GM19468 (cell line): ENCODE results near the gene ARHGAP6.

Source experiments
- ATAC-seq: cut with Tn5 transposase; IDR thresholded peaks from one replicate; pipeline ENCODE4 v1.9.1; 2021; ENCODE audit warnings: mild to moderate bottlenecking, moderate library complexity, moderate number of reproducible peaks; ENCODE audit not compliant: unreplicated experiment; ENCODE audit errors: extremely low read depth

The ARHGAP6 gene

DNA sequence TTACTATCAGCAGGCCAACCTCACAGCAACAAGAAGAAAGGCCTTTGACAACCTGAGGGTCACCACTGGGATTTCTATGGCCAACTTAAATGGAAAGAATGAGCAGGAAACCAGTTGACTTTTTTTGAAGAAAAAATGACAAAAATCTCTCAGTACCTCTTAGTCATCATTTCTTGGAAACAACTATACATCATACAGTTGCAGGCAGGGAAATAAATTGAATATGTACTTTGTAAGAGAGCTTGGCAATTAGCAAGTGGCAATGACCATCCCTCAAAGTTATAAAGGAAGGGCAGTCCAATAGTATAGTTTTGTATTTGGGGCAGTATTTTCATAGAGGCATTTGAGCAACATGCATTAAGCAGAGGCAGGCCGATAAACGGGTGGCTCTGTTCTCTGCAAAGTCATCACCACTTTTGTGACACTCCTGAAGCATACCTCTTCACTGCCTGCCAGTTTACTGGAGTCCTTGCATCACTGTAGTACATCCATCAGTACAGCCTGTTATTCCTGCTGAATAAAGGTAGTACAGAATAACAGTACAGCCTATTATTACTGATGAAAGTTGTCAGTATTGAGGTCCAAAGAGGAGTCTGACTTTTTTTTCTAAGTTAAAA is 455.8 kb downstream of the ARHGAP6 start:
- ATAC-seq, result no peak

DNA sequence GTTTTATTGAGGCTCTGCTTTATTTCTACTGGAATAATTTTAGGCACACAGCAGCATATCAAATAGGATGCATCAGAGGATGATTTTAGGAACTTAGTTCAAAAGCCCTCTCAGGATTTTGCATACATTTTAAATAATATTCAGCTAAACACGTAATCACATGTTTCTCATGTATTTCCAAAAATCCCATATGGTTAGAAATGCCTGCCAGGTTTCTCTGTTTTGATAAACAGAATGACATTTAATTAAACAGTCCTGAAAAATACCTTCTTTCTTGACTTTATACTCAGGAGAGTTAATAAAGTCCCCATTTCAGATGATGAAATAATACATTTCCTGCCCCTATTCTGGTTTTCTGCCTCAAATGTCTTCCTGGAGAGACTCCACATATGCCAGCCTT is 459.0 kb downstream of the ARHGAP6 start:
- ATAC-seq, result no peak

DNA sequence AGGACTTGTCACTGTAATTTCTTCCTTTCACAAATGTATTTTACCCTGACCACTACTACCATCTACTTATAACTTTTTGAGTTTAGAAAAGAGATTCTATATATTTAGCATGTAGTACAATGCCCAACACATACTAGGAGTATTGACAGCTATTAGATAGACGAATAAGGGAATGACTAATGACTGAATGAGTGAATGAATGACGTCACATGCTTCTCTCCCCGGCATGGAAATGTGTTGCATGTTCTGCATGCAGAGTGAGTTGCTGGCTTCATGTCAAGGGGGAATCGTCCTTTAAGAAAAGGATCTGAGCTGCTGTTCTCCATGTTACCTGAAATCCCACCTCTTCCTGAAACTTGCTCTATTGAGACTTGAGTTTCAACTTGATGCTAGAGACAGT is 459.9 kb downstream of the ARHGAP6 start:
- ATAC-seq, result no peak

DNA sequence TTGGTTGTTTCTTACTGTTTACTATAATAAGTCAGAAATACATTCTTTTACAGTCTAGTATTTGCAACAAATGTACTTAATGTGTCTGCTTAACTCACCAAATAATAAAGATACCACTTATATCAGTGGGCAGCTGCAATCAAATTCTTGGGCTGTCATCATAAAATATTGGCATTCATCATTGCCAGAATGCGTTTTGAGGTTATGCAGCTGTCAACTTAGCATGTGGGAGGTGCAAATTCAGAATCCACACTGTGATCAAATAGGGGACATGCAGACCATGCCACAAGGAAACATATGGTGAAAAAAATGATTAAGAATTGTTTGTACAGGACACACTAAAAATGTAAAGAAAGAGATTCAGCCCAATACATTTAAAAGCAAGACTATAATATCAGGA is 468.0 kb downstream of the ARHGAP6 start:
- no peak for ATAC-seq

DNA sequence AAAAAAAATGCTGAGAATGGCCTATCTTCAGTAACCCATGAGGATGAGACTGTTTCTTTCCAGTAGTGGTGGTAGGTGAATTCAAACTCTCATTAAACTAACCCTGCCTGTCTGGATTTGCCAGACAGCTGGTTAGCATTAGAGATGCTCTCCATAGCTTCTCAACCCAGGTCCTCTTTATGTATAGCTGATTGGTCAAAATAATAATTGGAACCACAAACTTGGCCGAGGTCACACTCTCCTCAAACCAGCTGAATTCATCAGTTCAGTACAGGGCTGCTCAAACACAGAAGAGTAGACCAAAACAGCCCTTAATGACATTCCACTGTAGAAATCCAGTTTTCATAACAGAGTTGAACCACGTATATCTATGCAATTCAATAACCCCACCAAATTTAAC is 469.2 kb downstream of the ARHGAP6 start:
- no peak for ATAC-seq

DNA sequence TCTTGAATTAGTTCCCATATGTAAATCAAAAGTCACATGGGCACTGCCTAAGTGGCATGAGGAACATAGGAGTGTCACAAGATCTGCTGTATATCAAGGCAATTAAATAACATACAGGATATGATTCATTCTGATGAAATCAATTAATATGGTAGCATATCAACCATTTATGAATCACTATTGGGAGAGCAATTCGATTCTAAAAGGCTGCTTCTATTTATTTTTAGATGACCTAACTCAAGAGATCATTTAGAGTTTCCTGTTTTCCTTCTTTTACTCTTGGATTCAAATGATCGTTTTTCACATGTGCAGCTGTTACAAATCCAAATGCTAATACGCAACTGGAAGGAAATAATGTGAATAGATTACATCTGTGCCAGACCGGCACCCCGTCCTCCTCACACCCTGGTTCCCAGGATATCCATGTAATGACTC is 472.7 kb downstream of the ARHGAP6 start:
- no peak for ATAC-seq

DNA sequence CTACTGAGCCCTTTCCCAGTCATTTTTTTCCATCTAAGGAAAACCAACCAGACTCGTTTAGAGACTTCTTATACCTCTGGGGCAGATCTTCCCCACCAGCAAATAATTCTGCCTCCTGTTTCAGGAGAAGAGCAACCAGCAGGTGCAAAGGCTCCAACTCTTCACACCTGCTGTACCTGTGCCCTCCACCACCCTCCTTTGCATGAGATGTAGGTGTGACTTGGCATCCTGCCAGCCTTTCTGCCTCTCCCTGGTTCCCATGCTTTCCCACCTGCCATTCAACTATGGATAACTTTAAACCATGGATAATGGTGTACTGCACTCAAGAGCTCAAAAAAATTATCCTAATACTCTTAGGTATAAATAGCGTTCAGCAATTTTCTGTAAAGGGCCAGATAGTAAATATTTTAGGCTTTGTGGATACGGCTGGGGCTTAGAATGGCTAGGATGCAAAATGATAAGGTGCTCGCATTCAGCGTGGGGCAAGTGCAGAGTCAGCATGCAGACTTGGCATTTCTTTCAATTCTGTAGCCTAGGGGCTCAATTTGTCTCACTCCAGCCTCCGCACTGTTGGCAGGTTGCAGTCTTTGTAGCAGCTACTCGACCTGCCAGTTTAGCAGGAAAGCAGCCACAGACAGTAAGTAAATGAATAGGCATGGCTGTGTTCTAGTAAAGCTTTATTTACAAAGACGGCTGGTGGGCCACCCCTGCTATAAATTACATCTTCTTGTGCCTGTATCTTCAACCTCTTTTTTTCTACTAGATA is 474.8 kb downstream of the ARHGAP6 start:
- ATAC-seq, result no peak

DNA sequence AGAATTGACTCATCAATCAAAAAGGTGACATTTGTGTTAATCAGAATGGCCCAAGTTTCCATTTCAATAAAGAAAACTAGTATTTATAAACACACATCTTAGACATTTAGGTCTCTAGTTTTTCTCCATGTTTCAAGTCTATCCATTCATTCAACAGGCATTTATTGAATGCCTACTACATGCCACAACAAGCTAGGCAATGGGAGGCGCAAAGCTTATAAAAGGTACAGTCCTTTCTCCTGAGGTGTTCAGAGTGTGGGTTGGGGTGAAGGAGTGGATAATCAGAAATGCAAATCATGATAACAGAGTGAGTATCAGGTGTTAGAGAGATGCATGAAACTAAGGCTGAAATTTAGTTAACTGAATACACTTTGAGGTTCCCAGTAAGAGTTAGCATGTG is 476.6 kb downstream of the ARHGAP6 start:
- ATAC-seq, result no peak

DNA sequence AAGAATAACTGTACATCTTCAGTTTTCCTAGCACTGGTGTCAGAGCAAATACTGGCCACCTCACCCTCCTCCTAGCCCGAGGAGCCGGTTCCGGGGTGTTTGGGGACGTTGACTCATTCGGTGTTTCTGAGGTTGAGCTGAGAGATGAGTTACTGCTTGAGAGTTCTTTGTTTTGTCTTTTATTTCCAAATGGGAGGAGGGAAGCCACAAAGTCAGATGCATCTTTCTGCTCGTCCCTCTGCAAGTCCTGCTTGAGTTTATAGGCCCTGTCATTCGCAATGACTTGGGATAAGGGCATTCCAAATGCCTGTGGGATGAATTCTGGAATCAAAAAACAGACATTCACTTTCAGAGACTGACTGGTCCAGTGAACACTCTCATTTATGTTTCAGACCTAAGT is 477.1 kb downstream of the ARHGAP6 start:
- ATAC-seq, result no peak

DNA sequence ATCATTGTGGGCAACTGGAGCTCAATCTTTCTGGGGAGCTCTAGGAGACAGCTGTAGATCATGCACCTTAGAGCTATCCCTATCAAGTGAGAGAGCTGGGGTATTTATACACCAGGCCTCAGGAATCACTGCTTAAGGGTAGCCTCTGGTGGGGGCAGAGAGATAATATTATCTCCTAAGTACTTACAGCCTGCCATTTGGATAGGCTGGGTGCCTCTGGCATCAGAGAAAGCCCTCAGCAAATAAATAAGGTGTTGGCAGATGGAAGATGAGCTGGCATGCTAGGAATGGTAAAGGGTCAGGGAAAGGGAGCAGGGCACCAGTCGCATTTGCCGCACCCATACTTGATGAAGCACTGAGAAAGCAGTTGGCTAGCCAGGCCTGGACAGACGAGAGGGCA is 478.7 kb downstream of the ARHGAP6 start:
- ATAC-seq, result no peak

DNA sequence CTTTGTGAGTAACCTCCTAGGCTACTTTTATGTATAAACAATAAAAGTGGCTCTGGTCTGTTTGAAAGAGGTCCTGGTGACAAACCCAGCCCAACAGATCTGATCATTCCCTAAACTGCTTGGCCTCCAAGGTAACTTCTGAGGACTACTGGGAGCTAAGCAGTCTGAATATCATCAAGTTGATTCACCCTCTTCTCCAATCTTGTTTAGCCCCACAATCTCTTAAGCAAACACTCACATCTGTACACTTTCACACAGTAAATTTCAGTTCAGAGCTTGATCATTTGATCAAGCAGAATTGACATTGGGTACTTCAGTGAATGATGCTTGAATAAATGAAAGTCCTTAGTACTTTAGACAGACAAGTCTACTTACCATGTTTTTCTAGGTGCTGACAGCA is 479.9 kb downstream of the ARHGAP6 start:
- ATAC-seq, result no peak

DNA sequence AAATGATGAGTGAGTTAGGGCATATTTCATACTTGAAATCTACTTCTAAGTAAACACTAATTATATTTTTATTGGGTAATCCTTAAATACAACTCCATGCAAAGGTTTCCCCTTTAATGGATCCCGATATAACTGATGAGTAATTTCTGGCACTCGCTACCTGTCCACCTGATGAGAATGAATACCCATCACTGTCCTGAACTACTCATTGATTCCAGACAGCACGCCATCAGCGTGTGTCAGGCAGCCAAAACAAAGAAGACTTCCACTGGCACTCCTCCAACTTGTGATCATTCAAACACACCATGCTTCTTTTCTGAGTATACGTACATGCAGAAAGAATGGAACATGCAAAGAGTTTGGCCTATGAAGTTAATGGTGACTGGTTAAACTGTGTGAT is 485.1 kb downstream of the ARHGAP6 start:
- ATAC-seq, result no peak

DNA sequence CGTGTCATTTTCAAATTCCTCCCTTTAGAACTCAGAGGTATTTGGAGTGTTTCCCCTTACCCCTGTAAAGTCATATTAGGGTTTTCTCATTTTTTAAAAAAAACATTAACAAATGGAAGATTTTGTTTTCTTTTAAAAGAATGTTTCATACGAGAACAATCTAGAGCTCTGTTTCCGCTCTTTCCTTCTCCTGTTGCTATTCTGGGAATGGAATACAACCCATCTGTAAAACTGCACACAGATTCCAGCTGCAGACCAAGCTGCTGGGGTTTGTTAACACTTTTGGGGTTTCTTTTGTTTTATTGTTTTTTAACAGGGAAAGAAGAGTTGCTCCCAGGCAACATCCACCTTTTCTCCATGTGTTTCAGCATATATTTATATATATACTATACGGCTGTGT is 493.3 kb downstream of the ARHGAP6 start:
- ATAC-seq, result no peak

DNA sequence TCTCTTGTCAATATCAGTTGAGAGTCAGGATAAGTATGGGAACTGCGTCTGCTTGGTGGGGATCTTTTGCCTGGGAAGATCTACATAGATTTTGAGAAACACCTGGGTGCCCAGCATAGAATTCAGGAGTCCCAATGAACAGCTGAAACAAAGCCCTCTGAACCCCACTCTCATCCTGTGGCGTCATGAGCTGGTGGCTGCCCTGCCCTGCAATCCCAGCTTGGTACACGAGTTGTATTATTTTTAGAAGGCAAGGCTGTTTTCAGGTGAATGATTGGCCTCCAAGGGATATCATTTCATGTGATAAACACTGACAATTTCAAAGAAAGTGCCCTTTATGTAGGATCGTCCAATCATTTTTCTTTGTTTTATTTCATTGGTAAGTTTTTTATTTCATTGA is 493.8 kb downstream of the ARHGAP6 start:
- no peak for ATAC-seq

DNA sequence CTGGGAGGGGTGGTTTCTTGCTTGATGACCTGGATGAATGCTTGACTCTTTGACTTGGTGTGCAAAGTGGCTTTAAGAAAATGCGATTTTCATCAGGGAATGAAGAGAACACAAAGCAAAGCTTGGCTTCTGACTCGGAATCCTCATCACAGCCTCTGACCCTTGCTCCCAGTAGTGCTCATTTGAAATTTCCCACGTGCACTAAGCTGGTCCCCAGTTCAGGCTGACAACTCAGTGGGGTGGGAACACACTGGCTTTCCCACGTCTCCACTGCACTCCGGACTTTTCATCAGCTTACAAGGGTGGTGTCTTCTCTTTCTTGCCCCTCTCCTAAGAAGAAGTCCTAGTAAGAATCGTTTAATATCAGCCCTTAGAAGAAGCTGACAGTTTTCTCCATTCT is 501.3 kb downstream of the ARHGAP6 start:
- no peak for ATAC-seq

DNA sequence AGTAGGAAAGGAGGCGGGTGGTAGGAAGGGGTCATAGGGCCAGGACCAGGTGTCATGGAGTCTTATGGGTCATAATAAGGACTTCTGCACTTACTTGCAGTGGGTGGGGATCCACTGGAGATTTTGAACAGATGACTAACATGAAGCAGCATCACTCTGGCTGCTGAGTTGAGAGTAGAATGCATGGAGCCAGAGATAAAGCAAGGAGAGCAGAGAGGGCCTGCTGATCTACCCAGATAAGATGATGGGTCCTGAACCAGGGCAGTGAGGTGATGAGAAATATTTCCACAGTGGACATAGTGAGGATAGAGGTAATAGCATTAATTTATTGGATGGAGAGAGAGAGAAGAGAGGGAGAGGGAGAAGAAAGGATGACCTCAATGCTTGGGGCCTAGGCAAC is 506.6 kb downstream of the ARHGAP6 start:
- no peak for ATAC-seq

DNA sequence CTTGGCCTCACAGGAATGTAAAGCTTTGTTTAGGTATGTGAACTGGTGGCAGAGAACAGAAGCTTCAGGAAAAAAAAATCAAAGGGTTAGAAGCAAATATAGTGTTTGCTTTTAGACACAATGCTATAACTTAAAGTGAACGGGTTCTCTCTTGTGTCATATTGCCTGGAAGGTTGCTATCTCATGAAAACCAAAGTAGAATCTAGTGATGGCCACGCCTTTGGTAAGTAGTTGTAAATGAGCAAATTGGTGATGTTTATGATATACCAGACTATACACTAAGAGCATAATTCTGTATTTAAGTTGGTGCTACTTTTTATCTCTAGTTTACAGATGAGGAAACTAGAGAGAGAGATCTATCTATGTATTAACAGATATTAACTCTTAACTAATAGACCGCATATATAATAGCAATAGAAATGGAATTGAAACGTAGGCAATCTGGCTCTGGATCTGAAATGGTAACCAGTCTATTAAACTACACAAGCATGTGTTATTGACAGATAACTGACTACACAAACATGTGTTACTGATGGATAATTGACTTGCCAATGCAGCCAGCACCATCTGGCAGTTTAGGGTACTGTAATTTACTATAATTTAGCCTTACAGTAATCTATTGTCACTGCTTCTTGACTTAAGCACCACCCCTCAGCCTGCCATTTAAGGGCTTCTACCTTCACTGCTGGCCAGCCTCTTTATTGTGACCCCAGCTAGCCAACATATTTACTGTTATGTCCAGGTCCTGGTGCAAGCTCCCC is 513.7 kb downstream of the ARHGAP6 start:
- ATAC-seq, result no peak

DNA sequence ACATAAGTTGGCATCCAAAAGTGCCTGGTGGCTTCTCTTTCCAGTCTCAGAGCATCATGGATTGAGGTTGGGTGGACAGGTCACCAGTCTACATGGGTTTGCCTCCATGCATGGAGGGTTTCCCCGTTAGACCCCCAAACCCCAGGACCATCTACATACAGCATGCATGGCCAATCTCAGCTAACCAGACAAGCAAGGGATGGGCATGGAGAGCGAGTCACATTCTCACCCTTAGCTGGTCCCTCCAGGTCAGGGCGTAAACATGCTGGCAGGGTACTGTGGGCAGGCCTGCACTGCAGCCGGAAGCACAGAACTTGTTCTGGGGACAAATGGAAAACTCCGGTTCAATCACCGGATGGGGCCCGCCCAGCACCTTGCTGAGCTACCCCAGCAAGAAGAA is 517.3 kb downstream of the ARHGAP6 start:
- ATAC-seq, result no peak

DNA sequence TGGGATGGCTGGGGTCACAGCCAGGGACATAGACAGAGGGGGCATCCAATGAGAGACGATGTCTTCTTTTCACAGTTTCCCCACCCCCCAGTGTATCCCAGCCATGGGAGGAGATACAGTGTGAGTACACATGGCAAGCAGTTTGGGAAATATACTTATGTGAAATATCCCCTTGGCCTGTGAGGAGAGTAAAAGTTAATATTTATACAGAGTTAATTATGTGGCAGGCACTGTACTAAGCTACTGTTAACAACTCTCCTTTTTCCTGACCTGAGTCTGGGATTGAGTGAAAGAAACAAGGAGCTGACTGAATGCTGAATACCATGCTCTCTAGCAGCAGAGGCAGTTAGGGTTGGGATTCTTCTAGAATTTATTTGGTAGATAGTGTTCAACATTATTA is 519.3 kb downstream of the ARHGAP6 start:
- no peak for ATAC-seq

DNA sequence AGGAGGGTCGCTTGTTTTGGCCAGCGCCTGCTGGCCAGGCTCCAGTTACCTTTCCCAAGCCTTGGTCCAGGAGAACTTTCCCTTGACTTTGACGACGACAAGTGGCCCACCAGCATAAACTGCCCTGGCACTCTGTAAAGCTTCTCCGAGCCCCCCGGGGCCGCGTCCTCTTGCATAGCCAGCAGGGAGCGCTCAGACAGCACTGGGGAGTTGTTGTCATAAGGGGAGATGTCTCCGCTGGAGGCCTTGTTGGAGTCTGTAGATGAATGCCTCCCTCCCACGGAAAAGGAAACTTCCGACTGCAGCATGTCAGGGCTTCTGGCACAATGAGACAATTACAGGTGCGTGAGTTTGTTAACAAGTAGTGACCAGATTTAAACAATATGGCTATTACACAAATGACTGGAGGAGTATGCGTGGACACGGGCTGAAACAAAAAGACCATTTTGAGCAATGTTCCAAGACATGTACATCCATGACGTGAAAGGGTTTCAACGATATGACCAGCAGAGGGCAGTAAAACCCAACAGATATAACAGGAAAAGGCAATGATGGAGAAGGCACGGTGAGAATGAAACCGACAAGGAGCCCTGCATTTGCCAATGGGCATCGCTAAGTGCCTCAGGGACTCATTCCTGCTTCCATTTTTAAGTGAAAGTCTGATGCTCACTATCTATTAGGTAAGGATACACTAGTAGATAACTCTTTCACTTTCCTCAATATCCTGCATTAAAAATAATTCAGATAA is 521.6 kb downstream of the ARHGAP6 start:
- ATAC-seq, result no peak
